GM21360 (cell line): ENCODE data around the gene MRPS35.
"Not testable (repeated sequence)": the region's sequence is repeated elsewhere in the genome, so short reads cannot be mapped to it uniquely, and the experiment has no call there.

ENCODE experiments used
- ATAC-seq: cut with Tn5 transposase; IDR thresholded peaks from one replicate; pipeline ENCODE4 v1.9.1; 2021; ENCODE audit warnings: mild to moderate bottlenecking, moderate library complexity; ENCODE audit not compliant: unreplicated experiment

MRPS35 gene

GRCh38 chr12:27707216-27707615, 3.4 kb upstream of the MRPS35 start:
- no peak for ATAC-seq

GRCh38 chr12:27709212-27709931, 1.3 kb upstream of the MRPS35 start:
- no peak for ATAC-seq

DNA sequence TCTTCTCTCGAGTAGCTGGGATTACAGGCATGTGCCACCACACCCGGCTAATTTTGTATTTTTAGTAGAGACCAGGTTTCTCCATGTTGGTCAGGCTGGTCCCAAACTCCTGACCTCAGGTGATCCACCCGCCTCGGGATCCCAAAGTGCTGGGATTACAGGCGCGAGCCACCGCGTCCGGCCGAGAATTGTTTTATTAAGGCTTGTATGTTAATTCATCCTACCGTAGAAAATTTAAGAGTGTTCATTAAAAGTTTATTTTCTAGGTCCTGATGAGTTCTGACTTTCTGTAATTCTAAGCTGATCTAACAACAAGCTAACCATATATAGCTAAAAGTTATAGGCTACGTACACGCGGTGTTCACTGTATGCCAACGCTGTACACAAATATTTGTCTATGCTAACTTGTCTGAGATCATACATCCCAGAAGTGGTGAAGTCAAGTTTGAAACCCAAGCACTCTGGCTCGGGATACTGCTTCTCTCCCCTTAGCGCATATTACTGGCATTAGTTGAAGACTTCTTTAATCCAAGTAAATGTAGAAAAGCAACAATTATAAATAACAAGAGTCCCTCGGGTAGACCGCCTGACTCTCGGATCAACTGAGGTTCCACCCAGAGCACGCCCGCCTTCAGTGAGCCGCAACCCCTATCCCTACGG, 570 bp upstream of the MRPS35 start:
- peak; percentile 33 for ATAC-seq

GRCh38 chr12:27711317-27711682, 668 bp downstream of the MRPS35 start:
- ATAC-seq, result peak; percentile 19

DNA sequence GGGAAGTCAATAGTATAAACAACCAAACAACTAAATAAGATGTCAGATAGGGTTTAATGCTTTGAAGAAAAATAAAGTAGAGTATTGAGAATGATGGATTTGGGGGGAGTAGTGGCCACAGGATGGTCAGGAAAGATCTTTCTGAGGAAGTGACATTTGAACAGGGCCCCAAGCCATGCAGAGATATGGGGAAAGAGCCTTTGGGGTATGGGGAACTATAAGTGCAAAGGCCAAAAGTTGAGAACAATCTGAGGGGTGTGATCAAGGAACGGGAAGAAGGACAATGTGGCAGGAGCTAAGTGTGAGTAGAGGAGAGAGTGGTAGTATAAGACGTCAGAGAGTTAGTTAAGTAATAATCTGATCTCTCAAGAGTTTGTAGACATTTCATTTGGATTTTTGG, 1.3 kb downstream of the MRPS35 start:
- ATAC-seq, result no peak

DNA sequence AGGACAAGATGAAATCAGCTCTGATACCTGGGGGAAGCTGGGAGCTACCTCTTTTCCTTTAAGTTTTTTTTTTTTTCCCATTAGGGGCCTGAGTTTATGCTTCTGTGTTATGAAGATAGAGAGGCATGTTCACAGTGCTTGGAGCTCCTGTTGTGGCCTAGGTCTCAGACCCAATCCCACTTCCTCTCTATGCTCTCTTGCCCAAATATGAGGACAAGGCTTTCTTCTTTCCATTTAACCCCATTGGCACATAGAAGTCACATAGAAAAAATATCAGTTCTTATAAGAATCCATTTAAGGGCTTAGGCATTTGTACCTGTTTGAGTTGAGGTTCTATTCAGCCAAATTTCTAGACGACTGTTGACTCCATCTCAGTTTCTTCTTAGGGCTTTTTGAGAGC, 12.6 kb downstream of the MRPS35 start:
- ATAC-seq, result no peak

DNA sequence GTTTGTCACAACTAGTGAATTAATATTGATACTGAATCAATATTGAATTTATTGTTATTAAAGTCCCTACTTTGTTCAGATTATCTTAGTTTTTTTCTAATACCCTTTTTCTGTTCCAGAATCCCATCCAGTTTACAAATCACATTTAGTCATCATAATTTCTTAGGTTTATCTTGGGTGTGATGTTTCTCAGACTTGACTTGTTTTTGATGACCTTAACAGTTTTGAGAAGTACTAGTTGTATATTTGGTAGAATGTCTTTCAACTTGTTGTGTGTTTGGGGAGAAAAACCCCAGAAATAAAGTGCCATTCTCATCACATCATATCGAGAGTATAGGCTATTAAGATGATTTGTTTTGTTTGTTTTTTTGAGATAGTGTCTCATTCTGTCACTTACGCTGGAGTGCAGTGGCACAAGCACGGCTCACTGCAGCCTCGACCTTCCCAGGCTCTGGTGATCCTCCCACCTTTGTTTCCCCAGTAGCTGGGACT, 19.5 kb downstream of the MRPS35 start:
- no peak for ATAC-seq

GRCh38 chr12:27732281-27732680, 21.6 kb downstream of the MRPS35 start:
- no peak for ATAC-seq

- ATAC-seq, result peak; percentile 82
Measured at GRCh38 chr12:27733052-27733656, 22.5 kb downstream of the MRPS35 start.

DNA sequence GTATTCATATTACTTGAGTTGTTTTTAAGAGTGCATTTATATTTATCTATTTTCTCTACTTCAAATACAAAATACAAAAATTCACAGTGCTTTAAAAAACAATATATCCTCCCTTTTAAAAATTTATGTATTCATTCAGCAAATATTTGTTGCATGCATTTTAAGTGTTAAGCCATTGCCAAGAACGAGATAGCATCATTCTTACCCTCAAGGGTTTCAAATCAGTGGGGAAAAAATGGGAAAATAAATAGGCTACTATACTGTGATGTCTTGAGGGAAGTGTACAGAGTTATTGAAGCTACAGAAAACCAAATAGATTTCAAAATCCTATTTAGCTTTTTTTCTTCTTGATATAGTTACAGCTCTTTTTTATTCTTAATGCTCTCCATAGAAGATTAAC, 23.2 kb downstream of the MRPS35 start:
- no peak for ATAC-seq

DNA sequence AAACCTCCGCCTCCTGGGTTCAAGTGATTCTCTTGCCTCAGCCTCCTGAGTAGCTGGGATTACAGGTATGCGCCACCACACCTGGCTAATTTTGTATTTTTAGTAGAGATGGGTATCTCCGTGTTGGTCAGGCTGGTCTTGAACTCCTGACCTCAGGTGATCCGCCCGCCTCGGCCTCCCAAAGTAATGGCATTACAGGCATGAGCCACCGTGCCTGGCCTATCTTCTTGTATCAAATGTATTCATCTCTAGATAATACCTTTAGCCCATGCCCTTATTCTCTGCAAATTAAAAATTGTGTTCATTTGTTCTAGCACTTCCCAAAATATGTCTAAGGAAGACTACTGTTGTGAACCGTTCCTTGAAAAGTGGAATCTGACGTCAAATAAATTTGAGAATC, 23.7 kb downstream of the MRPS35 start:
- ATAC-seq, result not testable (repeated sequence)

DNA sequence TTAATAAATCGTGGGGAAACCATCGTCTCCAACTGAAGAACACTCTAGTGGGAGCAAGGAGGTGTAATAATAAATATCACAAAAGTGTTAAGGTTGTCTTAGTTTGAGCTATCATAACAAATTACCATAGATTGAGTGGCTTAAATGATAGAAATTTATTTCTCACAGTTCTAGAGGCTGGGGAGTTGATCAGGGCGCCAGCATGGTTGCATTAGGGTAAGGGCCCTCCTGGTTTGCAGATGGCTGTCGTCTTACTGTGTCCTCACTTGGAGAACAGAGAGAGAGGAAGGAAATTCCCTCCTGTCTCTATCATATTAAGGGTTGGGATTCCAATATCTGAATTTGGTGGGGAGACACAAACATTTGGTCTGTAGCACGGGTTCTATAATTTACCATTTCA, 33.0 kb downstream of the MRPS35 start:
- ATAC-seq, result no peak

DNA sequence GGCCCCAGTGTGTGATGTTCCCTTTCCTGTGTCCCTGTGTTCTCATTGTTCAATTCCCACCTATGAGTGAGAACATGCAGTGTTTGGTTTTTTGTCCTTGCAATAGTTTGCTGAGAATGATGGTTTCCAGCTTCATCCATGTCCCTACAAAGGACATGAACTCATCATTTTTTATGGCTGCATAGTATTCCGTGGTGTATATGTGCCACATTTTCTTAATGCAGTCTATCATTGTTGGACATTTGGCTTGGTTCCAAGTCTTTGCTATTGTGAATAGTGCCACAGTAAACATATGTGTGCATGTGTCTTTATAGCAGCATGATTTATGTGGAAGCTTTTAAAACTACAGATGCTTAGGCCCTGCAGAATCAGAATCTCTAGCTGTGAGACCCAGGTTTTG, 35.1 kb downstream of the MRPS35 start:
- ATAC-seq, result not testable (repeated sequence)

DNA sequence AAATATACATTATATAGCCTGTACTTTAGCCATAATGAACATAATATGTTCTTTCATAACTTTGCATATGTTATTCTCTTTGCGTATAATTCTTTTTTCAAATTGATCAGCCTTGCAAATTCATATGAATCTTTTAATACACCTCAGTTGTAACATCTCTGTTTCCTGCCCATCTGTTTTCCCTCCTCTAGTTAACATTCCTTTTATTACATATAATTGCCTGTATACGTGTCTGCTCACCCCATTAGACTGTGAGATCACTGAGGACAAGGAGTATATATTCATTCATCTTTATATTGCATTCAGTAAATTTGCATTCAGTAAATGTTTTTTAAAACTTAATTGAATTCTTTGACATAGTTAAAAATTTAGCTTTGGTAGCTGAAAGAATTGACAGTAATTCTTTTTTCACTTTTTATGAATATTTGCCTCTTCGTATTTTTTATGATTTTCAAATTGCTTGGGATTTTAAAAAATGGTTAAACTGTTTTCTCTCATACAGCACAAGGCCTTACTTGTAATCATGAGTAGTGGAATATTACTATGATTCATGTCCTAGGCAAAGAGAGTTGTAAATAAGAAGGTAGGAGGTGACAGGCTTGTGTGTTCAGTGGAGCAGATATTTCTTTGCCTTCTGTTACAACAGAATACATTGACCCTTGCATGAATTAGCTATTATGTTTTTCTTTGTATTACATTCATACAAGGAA, 36.6 kb downstream of the MRPS35 start:
- no peak for ATAC-seq

DNA sequence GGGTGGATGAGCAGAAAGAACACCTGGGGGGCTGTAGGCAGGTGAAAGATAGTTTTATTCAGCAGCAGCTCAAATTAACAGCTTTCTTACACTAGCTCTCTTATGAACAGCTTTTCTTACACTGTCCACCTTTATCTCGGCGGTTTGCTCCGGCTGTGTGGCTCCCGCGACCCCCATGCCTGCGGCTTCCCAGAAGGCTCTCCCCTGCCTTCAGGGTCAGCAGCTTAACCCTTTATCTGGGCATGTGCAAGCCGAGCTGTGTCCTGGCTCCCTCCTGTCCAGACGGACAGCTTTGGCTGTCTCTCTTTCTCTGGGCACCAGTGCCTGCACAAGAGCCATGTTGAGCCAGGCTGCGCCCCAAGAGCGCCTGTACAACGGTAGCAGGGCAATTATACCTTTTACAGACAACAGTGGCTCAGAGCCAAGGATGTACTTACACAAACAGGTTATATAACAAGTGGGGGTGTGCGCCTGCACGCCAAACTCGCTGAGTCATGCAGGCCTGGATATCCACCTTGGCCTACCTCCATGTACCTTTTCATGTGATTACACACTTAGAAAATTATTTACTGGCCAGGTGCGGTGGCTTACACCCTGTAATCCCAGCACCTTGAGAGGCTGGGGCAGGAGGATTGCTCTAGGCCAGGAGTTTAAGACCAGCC, 40.9 kb downstream of the MRPS35 start:
- no peak for ATAC-seq

DNA sequence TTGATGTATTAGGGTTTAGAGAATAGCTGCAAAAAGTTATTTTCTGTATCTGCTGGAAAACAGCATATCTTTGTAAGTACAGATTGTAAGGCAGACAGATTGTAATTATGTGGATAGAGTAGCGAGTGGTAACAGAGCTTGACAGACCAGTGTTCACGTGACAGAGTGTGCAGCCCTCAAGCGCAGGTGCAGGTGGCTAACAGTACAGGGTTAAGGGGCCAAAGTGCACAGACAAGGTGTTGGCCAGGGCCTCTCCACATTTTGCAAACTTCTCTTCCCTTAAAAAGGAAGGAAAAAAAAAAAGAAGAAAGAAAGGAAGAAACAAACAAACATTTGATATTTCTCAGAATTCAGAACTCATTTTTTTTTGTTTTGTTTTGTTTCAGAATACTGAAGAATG, 44.2 kb downstream of the MRPS35 start:
- no peak for ATAC-seq

- no peak for ATAC-seq
Measured at GRCh38 chr12:27756670-27757195, 46.1 kb downstream of the MRPS35 start.

- ATAC-seq, result no peak
Measured at GRCh38 chr12:27762757-27763156, 52.1 kb downstream of the MRPS35 start.

GRCh38 chr12:27766587-27766986, 56.0 kb downstream of the MRPS35 start:
- no peak for ATAC-seq

- no peak for ATAC-seq
Measured at GRCh38 chr12:27769142-27769673, 58.6 kb downstream of the MRPS35 start.
